GM20431 (cell line): ENCODE measurements around the gene DHX38.
"Not testable (repeated sequence)": the region's sequence is repeated elsewhere in the genome, so short reads cannot be mapped to it uniquely, and the experiment has no call there.

Source experiments
- in situ Hi-C: fragments of 300-500 bp; cut with MseI, MboI; formaldehyde crosslinking; loops from one replicate; pipeline ENCODE4 v1.15.0; 2020; ENCODE audit warnings: low sequenced_read_pairs; ENCODE audit not compliant: unreplicated experiment

Gene DHX38

DNA sequence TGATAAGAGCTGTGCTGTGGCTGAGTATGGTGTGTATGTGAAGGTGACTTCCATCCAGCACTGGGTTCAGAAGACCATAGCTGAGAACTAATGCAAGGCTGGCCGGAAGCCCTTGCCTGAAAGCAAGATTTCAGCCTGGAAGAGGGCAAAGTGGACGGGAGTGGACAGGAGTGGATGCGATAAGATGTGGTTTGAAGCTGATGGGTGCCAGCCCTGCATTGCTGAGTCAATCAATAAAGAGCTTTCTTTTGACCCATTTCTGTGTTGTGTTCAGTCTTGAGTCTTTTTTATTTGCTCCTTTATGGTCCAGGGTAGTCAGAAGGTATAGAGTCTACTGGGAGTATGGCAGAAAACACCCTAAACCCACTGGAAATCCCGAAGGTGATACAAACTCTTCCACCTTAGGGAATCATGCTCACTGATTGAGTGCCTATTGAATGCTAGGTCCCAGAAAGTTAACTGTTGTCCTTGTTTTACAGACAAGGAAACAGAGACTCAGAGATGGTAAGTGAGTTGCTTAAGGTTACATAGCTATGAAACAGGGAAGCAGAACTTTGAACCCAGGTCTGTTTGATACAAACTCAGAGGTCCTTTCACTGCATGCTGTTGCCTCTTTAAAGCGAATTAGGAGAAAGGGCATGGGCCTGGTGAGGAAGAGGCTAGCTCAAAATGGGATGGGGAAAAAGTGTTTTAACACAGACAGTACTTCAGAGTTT is 16.5 kb upstream of the DHX38 start:
- in situ Hi-C loops, result not testable (repeated sequence)

GRCh38 chr16:72083778-72084404 is 9.8 kb upstream of the DHX38 start:
- in situ Hi-C loops, result no loop called here

DNA sequence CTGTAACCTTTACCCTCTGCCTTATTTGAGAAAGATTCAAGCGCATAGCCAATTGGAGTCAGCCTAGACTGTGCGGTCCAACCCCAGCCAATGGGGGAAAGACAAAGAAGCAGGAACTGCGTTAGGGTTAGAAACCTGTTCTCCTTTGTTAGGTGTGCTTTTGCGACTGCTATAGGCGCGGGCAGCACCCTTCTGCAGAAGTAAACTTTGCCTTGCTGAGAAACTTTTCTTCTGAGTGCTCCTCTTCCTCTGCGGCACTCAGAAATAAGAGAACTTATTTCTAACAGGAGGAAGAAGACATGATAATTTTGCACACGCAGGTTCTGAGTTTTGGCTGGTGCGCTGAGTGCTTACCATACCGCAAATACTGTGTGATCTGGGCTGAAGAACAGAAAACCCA is 9.2 kb upstream of the DHX38 start:
- in situ Hi-C loops, result no loop called here

GRCh38 chr16:72085002-72085401 is 8.6 kb upstream of the DHX38 start:
- in situ Hi-C loops, result no loop called here

- in situ Hi-C loops, result no loop called here
Measured at GRCh38 chr16:72091217-72091616, 2.4 kb upstream of the DHX38 start.

DNA sequence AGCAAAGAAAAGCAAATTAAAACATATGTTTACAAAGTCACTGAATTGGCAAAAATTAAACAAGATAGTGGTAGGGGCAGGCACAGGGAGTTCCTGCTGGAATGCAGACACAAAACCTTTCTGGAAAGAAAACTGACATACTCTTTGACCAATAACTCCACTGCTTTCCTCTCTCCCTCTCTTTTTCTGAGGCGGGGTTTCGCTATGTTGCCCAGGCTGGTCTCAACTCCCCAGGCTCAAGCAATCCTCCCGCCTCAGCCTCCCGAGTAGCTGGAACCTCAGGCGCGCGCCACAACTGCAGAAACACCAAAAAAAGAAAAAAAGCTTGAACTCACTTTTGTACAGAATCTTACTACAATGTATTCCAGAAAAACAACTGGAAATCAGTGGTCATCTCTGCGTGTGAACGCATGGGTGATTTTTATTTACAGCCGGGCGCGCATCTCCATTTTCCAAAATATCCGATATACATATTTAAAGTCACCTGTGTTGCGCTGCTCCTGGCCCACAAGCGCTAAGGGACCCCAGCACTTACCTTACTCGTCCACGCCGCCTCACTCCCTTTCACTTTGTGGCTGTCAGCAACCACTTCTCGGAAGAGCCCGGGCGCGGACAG is 707 bp upstream of the DHX38 start:
- in situ Hi-C loops, result no loop called here

DNA sequence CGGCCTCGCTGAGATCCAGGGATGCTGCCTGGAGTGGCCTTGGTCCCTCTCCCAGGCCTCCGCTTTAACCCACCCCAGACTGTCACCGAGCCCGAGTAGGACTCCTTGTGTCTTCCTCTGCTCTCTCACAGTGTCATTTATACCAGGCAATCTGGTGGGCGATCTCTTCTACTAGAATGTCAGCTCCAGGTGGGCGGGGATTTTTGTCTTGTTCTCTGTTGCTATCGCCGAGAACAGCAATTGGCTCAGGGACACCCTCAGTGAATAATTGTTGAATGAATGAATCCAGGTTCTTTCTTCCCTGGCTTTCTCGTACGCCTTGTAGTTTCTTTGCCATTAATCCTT is 591 bp downstream of the DHX38 start:
- in situ Hi-C loops, result no loop called here

- in situ Hi-C loops, result no loop called here
Measured at GRCh38 chr16:72098936-72099335, 5.3 kb downstream of the DHX38 start.

- in situ Hi-C loops, result no loop called here
Measured at GRCh38 chr16:72099377-72099818, 5.8 kb downstream of the DHX38 start.

- in situ Hi-C loops, result no loop called here
Measured at GRCh38 chr16:72101195-72101594, 7.5 kb downstream of the DHX38 start.

DNA sequence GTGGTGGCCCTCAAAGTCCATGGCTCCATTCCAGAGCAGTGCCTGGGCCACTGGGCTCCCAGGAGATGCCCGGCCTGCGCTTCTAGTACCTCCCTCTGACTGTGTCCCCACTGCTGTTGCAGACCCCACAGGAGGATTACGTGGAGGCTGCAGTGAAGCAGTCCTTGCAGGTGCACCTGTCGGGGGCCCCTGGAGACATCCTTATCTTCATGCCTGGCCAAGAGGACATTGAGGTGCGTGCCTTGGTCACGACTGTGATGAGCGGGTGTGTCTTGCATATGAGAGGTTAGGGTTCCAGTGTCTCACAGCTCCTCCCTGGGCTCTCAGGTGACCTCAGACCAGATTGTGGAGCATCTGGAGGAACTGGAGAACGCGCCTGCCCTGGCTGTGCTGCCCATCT is 11.3 kb downstream of the DHX38 start:
- in situ Hi-C loops, result no loop called here

DNA sequence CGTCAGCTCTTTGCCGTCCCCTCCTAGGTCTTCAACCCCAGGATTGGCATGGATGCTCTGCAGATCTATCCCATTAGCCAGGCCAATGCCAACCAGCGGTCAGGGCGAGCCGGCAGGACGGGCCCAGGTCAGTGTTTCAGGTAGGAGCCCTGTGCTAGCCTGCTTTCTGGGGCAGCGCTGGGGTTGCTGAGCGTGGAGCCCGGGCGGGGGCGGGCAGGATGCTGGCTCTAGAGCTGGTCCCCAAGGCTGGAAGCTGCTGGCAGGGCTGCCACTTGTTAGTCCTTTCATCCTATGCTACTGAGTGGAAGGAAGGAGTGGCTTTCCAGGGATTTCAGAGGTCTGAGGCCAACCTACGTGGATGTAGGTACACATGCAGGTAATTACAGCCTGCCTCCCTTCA is 12.3 kb downstream of the DHX38 start:
- in situ Hi-C loops, result no loop called here

DNA sequence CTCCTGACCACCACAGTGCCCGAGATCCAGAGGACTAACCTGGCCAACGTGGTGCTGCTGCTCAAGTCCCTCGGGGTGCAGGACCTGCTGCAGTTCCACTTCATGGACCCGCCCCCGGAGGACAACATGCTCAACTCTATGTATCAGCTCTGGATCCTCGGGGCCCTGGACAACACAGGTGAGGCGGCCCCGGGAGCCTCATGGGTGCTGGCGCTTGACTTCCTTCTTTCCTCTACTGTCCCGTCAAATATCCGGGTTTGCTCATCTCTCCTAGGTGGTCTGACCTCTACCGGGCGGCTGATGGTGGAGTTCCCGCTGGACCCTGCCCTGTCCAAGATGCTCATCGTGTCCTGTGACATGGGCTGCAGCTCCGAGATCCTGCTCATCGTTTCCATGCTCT is 13.7 kb downstream of the DHX38 start:
- in situ Hi-C loops, result no loop called here

GRCh38 chr16:72108353-72109102 is 14.9 kb downstream of the DHX38 start:
- in situ Hi-C loops, result no loop called here

GRCh38 chr16:72109300-72109699 is 15.7 kb downstream of the DHX38 start:
- in situ Hi-C loops, result no loop called here

- in situ Hi-C loops, result no loop called here
Measured at GRCh38 chr16:72109966-72110530, 16.4 kb downstream of the DHX38 start.

GRCh38 chr16:72110662-72111615 is 17.3 kb downstream of the DHX38 start:
- in situ Hi-C loops, result no loop called here

DNA sequence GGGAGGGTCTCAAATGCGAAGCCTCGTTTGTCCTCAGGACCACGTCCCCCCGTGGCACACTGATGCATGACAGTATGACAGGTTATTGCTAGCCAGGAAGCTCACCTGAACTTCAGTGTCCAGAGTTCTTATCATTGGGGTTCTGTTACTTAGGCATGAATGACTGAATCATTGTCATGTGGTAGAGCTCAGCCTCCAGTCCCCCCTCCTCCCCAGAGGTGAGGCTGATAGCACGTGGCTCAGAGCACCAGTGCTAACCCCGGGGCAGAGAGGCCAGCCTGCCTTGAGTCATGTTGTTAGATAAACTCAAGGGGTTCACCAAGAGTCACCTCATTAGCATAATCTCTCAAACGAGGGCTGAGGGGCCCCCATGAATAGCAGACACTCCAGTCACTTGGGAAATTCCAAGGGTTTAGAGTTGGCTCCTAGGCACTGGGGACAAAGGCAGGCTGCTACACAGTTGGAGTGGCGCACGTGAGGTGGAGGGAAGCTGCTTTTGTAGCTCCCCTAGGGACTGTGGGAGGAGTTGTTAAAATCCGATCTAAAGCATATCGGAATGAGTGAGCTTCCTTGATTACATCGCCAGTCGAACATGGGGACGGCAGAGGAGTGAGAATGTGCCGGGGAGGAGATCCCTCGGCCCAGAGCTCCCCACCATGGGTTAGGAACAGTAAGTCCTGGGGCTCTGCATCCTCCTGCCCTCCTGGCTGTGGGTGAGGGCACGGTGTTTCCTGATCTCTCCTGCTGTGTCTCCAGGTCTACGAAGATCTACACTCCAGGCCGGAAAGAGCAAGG is 18.2 kb downstream of the DHX38 start:
- in situ Hi-C loops, result no loop called here

GRCh38 chr16:72112452-72112792 is 18.8 kb downstream of the DHX38 start:
- in situ Hi-C loops, result no loop called here
